ENCODE measurements around the gene PRDM16. TPM values are rescaled to one million over a fixed set of nuclear protein-coding genes. Genes with fewer than 3 reads are reported as not detected.

Gene PRDM16
- total and polyA plus RNA-seq, 4 donors = 5.0 to 80.7 (median 41.5) TPM

- peak in 1 of 2 donors; percentile 40 for DNase-seq
- ATAC-seq (ENCODE audit: low FRiP score) = no peak
- Histone ChIP-seq H3K9me3 (ENCODE audit: control insufficient read depth, low read length) (no peaks in the 10 kb centered on the region), H3K4me1 (ENCODE audit: control insufficient read depth in 1 of 2, insufficient read depth in 2 of 2, low read length in 2 of 2) (no peaks in the 10 kb centered on the region), H3K27me3 (ENCODE audit: control insufficient read depth in 1 of 2, insufficient read depth in 2 of 2, low read length in 1 of 2) (no peaks in the 10 kb centered on the region), H3K36me3 (ENCODE audit: control insufficient read depth in 1 of 2, insufficient read depth in 2 of 2, low read length in 1 of 2) (no peaks in the 10 kb centered on the region), H3K4me3 (ENCODE audit: low read length in 2 of 2) (no peak overlapping the region), H3K27ac (ENCODE audit: low read depth in 1 of 2, low read length in 2 of 2) (no peak overlapping the region)
- intact Hi-C loops (cut with DNase I) = loop anchor here (2.0 to 10.0 kb wide), 3 partner anchors 169 to 343 kb away; partner anchors contain the start of gene LRRC47 (in 2 of the 2)
- WGBS, 2 donors = 78 to 84% methylated on average over 23 of the region's 23 CpGs
Observed at GRCh38 chr1:3451994-3452865, 383.2 kb downstream of the PRDM16 start.

GRCh38 chr1:3452866-3453175, 383.8 kb downstream of the PRDM16 start:
- 62 to 69% methylated on average over 5 of the region's 5 CpGs for whole genome bisulfite sequencing, 2 donors
- Histone ChIP-seq H3K27me3 (ENCODE audit: control insufficient read depth in 1 of 2, insufficient read depth in 2 of 2, low read length in 1 of 2) (no peaks in the 10 kb centered on the region), H3K9me3 (ENCODE audit: control insufficient read depth, low read length) (no peaks in the 10 kb centered on the region), H3K27ac (ENCODE audit: low read depth in 1 of 2, low read length in 2 of 2) (no peak overlapping the region), H3K36me3 (ENCODE audit: control insufficient read depth in 1 of 2, insufficient read depth in 2 of 2, low read length in 1 of 2) (no peaks in the 10 kb centered on the region), H3K4me1 (ENCODE audit: control insufficient read depth in 1 of 2, insufficient read depth in 2 of 2, low read length in 2 of 2) (no peaks in the 10 kb centered on the region), H3K4me3 (ENCODE audit: low read length in 2 of 2) (no peak overlapping the region)
- DNase-seq = no peak
- no peak for ATAC-seq (ENCODE audit: low FRiP score)
- intact Hi-C loops (cut with DNase I) = loop anchor here (2.0 to 10.0 kb wide), 3 partner anchors 168 to 342 kb away; partner anchors contain the start of gene LRRC47 (in 2 of the 2)

GRCh38 chr1:3453203-3453761, 384.3 kb downstream of the PRDM16 start:
- H3K27me3 ChIP-seq (ENCODE audit: control insufficient read depth in 1 of 2, insufficient read depth in 2 of 2, low read length in 1 of 2) = no peaks in the 10 kb centered on the region
- 26 to 27% methylated on average over 18 of the region's 18 CpGs for WGBS, 2 donors
- no peak overlapping the region for H3K27ac ChIP-seq (ENCODE audit: low read depth in 1 of 2, low read length in 2 of 2)
- H3K4me3 ChIP-seq (ENCODE audit: low read length in 2 of 2) = no peak overlapping the region
- ATAC-seq (ENCODE audit: low FRiP score) (peak; percentile 89), DNase-seq (peak; percentile 80 to 92)
- no peaks in the 10 kb centered on the region for H3K9me3 ChIP-seq (ENCODE audit: control insufficient read depth, low read length)
- intact Hi-C loops (cut with DNase I) = loop anchor here (2.0 to 10.0 kb wide), 3 partner anchors 168 to 342 kb away; partner anchors contain the start of gene LRRC47 (in 2 of the 2)
- H3K4me1 ChIP-seq (ENCODE audit: control insufficient read depth in 1 of 2, insufficient read depth in 2 of 2, low read length in 2 of 2) = no peaks in the 10 kb centered on the region
- H3K36me3 ChIP-seq (ENCODE audit: control insufficient read depth in 1 of 2, insufficient read depth in 2 of 2, low read length in 1 of 2) = no peaks in the 10 kb centered on the region

- peak within 1 kb of the TSS in 1 of 2 donors; percentile 12 for H3K4me3 ChIP-seq (ENCODE audit: low read length in 2 of 2)
- DNase-seq (peak in 1 of 2 donors; percentile 67), ATAC-seq (ENCODE audit: low FRiP score) (no peak)
- WGBS, 2 donors = 4 to 18% methylated on average over 18 to 84 of the region's 84 CpGs
- intact Hi-C loops (cut with DNase I) = loop anchor here (2.0 to 10.0 kb wide), 3 partner anchors 167 to 341 kb away; partner anchors contain the start of gene LRRC47 (in 2 of the 2)
- H3K27me3 ChIP-seq (ENCODE audit: control insufficient read depth in 1 of 2, insufficient read depth in 2 of 2, low read length in 1 of 2) = no peaks in the 10 kb centered on the region
- H3K36me3 ChIP-seq (ENCODE audit: control insufficient read depth in 1 of 2, insufficient read depth in 2 of 2, low read length in 1 of 2) = no peaks in the 10 kb centered on the region
- no peaks in the 10 kb centered on the region for H3K4me1 ChIP-seq (ENCODE audit: control insufficient read depth in 1 of 2, insufficient read depth in 2 of 2, low read length in 2 of 2)
- H3K9me3 ChIP-seq (ENCODE audit: control insufficient read depth, low read length) = no peaks in the 10 kb centered on the region
- H3K27ac ChIP-seq (ENCODE audit: low read depth in 1 of 2, low read length in 2 of 2) = no peak within 1 kb of the TSS
Observed at GRCh38 chr1:3453891-3454810, 385.1 kb downstream of the PRDM16 start, which contains the start of gene ARHGEF16. Gene ARHGEF16 (plus strand): TSS chr1:3454665. CDS start chr1:3463085, 8,420 bp downstream.

- DNase-seq (peak in 1 of 2 donors; percentile 63), ATAC-seq (ENCODE audit: low FRiP score) (no peak)
- 10 to 18% methylated on average over 32 to 46 of the region's 46 CpGs for WGBS, 2 donors
- Histone ChIP-seq H3K4me1 (ENCODE audit: control insufficient read depth in 1 of 2, insufficient read depth in 2 of 2, low read length in 2 of 2) (no peaks in the 10 kb centered on the region), H3K27ac (ENCODE audit: low read depth in 1 of 2, low read length in 2 of 2) (no peak overlapping the region), H3K9me3 (ENCODE audit: control insufficient read depth, low read length) (no peaks in the 10 kb centered on the region), H3K4me3 (ENCODE audit: low read length in 2 of 2) (peak overlapping the region in 1 of 2 donors; percentile 12), H3K27me3 (ENCODE audit: control insufficient read depth in 1 of 2, insufficient read depth in 2 of 2, low read length in 1 of 2) (no peaks in the 10 kb centered on the region), H3K36me3 (ENCODE audit: control insufficient read depth in 1 of 2, insufficient read depth in 2 of 2, low read length in 1 of 2) (no peaks in the 10 kb centered on the region)
- intact Hi-C loops (cut with DNase I) = loop anchor here (5.0 to 10.0 kb wide), 2 partner anchors 267 to 340 kb away; partner anchors contain the start of gene LRRC47 (in 2 of the 2)
Observed at GRCh38 chr1:3454811-3455618, 386.0 kb downstream of the PRDM16 start.

- no peak overlapping the region for H3K4me3 ChIP-seq (ENCODE audit: low read length in 2 of 2)
- 89 to 90% methylated on average over 18 of the region's 18 CpGs for WGBS, 2 donors
- no peaks in the 10 kb centered on the region for H3K9me3 ChIP-seq (ENCODE audit: control insufficient read depth, low read length)
- H3K4me1 ChIP-seq (ENCODE audit: control insufficient read depth in 1 of 2, insufficient read depth in 2 of 2, low read length in 2 of 2) = no peaks in the 10 kb centered on the region
- ATAC-seq (ENCODE audit: low FRiP score) (no peak), DNase-seq (peak in 1 of 2 donors; percentile 14)
- H3K27ac ChIP-seq (ENCODE audit: low read depth in 1 of 2, low read length in 2 of 2) = no peak overlapping the region
- no peaks in the 10 kb centered on the region for H3K36me3 ChIP-seq (ENCODE audit: control insufficient read depth in 1 of 2, insufficient read depth in 2 of 2, low read length in 1 of 2)
- no peaks in the 10 kb centered on the region for H3K27me3 ChIP-seq (ENCODE audit: control insufficient read depth in 1 of 2, insufficient read depth in 2 of 2, low read length in 1 of 2)
- intact Hi-C loops (cut with DNase I) = loop anchor here (10.0 kb wide), 1 partner anchor 339 kb away; the partner anchor contains the start of gene LRRC47 (in 2 of the 2)
Observed at GRCh38 chr1:3455670-3456448, 386.9 kb downstream of the PRDM16 start.

- Histone ChIP-seq H3K9me3 (ENCODE audit: control insufficient read depth, low read length) (no peaks in the 10 kb centered on the region), H3K27ac (ENCODE audit: low read depth in 1 of 2, low read length in 2 of 2) (no peak overlapping the region), H3K27me3 (ENCODE audit: control insufficient read depth in 1 of 2, insufficient read depth in 2 of 2, low read length in 1 of 2) (no peaks in the 10 kb centered on the region), H3K36me3 (ENCODE audit: control insufficient read depth in 1 of 2, insufficient read depth in 2 of 2, low read length in 1 of 2) (no peaks in the 10 kb centered on the region), H3K4me3 (ENCODE audit: low read length in 2 of 2) (no peak overlapping the region), H3K4me1 (ENCODE audit: control insufficient read depth in 1 of 2, insufficient read depth in 2 of 2, low read length in 2 of 2) (no peaks in the 10 kb centered on the region)
- DNase-seq (peak in 1 of 2 donors; percentile 44), ATAC-seq (ENCODE audit: low FRiP score) (no peak)
- intact Hi-C loops (cut with DNase I) = loop anchor here (10.0 kb wide), 1 partner anchor 338 kb away; the partner anchor contains the start of gene LRRC47 (in 2 of the 2)
- WGBS, 2 donors = 91 to 92% methylated on average over 12 of the region's 12 CpGs
Observed at GRCh38 chr1:3456449-3456963, 387.5 kb downstream of the PRDM16 start.

All from aorta (tissue), 5 donors.